ENCODE results near the gene KLF16.

DNA sequence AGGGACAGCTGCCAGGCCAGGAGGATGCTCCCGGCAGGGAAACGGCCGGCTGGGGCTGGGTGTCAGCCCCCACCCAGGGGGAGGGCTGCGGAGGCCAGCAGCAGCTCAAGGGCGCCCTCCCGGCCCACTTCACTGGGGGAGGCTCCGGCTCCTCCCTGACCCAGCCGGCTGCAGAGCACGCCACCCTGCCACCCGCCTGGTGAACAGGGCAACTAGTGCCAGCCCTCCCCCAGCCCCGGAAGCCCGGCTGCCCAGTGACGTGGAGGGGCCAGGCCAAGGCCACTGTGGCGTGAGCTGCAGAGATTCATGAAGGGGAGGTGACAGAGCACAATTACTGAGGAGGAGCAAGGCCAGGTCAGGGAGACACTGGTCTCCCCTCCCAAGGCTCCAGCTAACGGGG, 29.8 kb downstream of the KLF16 start:
- TF ChIP-seq, protein P1, sequence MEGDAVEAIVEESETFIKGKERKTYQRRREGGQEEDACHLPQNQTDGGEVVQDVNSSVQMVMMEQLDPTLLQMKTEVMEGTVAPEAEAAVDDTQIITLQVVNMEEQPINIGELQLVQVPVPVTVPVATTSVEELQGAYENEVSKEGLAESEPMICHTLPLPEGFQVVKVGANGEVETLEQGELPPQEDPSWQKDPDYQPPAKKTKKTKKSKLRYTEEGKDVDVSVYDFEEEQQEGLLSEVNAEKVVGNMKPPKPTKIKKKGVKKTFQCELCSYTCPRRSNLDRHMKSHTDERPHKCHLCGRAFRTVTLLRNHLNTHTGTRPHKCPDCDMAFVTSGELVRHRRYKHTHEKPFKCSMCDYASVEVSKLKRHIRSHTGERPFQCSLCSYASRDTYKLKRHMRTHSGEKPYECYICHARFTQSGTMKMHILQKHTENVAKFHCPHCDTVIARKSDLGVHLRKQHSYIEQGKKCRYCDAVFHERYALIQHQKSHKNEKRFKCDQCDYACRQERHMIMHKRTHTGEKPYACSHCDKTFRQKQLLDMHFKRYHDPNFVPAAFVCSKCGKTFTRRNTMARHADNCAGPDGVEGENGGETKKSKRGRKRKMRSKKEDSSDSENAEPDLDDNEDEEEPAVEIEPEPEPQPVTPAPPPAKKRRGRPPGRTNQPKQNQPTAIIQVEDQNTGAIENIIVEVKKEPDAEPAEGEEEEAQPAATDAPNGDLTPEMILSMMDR (conservative IDR thresholded peaks at IDR 0.05) = no peak
- TF ChIP-seq EZH2 (IDR thresholded peaks at IDR 0.05; ENCODE audit: low read depth) = no peak

Data from PC-9 (cell line).